ENCODE measurements around the gene MANSC4.
"Not testable (repeated sequence)": the region's sequence is repeated elsewhere in the genome, so short reads cannot be mapped to it uniquely, and the experiment has no call there.

Gene MANSC4

DNA sequence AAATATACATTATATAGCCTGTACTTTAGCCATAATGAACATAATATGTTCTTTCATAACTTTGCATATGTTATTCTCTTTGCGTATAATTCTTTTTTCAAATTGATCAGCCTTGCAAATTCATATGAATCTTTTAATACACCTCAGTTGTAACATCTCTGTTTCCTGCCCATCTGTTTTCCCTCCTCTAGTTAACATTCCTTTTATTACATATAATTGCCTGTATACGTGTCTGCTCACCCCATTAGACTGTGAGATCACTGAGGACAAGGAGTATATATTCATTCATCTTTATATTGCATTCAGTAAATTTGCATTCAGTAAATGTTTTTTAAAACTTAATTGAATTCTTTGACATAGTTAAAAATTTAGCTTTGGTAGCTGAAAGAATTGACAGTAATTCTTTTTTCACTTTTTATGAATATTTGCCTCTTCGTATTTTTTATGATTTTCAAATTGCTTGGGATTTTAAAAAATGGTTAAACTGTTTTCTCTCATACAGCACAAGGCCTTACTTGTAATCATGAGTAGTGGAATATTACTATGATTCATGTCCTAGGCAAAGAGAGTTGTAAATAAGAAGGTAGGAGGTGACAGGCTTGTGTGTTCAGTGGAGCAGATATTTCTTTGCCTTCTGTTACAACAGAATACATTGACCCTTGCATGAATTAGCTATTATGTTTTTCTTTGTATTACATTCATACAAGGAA, 32.8 kb downstream of the MANSC4 start:
- DNase-seq = no peak

DNA sequence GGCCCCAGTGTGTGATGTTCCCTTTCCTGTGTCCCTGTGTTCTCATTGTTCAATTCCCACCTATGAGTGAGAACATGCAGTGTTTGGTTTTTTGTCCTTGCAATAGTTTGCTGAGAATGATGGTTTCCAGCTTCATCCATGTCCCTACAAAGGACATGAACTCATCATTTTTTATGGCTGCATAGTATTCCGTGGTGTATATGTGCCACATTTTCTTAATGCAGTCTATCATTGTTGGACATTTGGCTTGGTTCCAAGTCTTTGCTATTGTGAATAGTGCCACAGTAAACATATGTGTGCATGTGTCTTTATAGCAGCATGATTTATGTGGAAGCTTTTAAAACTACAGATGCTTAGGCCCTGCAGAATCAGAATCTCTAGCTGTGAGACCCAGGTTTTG, 34.3 kb downstream of the MANSC4 start:
- DNase-seq = not testable (repeated sequence)

DNA sequence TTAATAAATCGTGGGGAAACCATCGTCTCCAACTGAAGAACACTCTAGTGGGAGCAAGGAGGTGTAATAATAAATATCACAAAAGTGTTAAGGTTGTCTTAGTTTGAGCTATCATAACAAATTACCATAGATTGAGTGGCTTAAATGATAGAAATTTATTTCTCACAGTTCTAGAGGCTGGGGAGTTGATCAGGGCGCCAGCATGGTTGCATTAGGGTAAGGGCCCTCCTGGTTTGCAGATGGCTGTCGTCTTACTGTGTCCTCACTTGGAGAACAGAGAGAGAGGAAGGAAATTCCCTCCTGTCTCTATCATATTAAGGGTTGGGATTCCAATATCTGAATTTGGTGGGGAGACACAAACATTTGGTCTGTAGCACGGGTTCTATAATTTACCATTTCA, 36.4 kb downstream of the MANSC4 start:
- no peak for DNase-seq

DNA sequence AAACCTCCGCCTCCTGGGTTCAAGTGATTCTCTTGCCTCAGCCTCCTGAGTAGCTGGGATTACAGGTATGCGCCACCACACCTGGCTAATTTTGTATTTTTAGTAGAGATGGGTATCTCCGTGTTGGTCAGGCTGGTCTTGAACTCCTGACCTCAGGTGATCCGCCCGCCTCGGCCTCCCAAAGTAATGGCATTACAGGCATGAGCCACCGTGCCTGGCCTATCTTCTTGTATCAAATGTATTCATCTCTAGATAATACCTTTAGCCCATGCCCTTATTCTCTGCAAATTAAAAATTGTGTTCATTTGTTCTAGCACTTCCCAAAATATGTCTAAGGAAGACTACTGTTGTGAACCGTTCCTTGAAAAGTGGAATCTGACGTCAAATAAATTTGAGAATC, 45.7 kb downstream of the MANSC4 start:
- DNase-seq = not testable (repeated sequence)

DNA sequence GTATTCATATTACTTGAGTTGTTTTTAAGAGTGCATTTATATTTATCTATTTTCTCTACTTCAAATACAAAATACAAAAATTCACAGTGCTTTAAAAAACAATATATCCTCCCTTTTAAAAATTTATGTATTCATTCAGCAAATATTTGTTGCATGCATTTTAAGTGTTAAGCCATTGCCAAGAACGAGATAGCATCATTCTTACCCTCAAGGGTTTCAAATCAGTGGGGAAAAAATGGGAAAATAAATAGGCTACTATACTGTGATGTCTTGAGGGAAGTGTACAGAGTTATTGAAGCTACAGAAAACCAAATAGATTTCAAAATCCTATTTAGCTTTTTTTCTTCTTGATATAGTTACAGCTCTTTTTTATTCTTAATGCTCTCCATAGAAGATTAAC, 46.2 kb downstream of the MANSC4 start:
- no peak for DNase-seq

DNA sequence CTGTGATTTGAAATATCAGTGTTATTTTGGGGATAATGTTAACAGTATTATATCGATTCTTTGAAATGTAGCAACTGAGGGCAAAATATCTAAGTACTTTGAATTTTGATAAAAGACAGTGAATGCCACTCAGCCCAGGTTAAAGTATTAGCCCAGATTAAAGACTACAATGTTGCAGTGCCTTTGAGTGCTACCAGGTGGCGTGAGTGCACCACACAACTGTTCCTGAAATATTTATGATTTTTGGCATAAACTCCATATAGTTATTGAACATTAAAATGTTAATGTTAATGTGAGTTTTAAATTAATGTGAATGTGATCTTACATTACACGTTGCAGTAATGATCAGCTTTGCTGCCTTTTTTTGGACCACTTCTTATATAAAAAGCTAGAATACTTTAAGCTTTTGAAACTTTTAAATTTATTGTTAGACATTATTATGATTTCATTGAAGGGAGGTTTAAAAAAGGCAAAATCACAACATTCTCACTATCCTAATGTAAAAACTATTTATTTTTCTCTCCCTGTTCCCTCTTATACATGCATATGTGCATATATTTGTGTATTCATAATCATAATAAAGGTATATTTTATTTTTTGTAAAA, 46.9 kb downstream of the MANSC4 start:
- DNase-seq = peak; percentile 33 to 45

DNA sequence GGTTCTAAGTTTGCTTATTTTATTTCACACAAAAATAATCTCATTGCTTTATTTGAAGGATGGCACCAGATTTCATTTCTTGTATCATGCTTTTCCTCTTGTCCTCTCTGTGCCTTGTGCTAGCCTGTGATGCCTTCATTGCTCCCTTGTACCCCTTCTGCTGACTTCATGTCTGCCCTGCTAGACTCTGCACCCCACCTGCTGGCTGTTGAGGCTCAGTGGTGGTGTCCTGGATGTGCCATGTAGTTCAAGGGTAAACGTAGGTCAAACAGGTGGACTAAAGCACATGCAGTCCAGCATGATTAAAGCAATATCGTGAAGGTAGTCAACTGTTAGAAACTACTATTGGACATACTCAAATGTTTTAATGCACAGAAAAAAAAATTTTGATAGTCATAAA, 47.8 kb downstream of the MANSC4 start:
- DNase-seq = no peak

DNA sequence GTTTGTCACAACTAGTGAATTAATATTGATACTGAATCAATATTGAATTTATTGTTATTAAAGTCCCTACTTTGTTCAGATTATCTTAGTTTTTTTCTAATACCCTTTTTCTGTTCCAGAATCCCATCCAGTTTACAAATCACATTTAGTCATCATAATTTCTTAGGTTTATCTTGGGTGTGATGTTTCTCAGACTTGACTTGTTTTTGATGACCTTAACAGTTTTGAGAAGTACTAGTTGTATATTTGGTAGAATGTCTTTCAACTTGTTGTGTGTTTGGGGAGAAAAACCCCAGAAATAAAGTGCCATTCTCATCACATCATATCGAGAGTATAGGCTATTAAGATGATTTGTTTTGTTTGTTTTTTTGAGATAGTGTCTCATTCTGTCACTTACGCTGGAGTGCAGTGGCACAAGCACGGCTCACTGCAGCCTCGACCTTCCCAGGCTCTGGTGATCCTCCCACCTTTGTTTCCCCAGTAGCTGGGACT, 49.9 kb downstream of the MANSC4 start:
- DNase-seq = no peak

DNA sequence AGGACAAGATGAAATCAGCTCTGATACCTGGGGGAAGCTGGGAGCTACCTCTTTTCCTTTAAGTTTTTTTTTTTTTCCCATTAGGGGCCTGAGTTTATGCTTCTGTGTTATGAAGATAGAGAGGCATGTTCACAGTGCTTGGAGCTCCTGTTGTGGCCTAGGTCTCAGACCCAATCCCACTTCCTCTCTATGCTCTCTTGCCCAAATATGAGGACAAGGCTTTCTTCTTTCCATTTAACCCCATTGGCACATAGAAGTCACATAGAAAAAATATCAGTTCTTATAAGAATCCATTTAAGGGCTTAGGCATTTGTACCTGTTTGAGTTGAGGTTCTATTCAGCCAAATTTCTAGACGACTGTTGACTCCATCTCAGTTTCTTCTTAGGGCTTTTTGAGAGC, 56.8 kb downstream of the MANSC4 start:
- no peak for DNase-seq

Measured in activated CD4-positive, alpha-beta T cell treated with anti-CD3 and anti-CD28 coated beads, Interleukin-2, amount 50 U/mL, for 4 hours (primary cell).